ENCODE data around the gene OGN.

DNA sequence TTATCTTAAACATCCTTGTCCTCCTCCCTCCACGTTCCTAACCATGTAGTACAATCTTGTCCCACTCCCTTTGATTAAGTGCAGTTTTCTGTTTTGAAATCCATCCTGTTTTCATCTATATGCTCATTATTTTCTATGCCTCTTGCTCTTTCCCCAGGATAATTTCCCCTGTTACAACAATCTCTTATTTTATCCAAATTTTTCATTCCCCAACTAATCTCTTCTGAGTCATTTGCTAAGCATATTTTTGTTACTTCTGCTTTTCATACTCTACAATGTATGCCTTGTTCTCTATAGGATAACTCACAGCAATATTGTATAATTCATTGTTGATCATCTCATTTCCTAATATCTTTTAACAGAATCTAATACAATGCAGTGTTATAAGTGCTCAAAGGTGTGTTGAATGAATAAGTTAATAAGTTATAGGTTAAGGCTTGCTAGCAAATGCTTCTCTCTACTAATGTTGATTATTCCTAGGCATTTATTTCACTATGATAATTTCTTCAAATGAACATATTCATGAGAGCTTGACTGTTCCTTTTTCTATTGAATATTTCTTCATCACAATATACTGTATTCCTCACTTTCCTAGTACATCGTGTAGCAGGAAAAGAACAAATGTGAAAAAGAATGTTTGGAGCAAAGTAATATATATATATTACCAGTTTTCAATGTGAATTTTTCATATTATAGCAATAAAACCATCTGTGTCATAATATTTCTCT, 18.4 kb upstream of the OGN start:
- TF ChIP-seq, protein P1, sequence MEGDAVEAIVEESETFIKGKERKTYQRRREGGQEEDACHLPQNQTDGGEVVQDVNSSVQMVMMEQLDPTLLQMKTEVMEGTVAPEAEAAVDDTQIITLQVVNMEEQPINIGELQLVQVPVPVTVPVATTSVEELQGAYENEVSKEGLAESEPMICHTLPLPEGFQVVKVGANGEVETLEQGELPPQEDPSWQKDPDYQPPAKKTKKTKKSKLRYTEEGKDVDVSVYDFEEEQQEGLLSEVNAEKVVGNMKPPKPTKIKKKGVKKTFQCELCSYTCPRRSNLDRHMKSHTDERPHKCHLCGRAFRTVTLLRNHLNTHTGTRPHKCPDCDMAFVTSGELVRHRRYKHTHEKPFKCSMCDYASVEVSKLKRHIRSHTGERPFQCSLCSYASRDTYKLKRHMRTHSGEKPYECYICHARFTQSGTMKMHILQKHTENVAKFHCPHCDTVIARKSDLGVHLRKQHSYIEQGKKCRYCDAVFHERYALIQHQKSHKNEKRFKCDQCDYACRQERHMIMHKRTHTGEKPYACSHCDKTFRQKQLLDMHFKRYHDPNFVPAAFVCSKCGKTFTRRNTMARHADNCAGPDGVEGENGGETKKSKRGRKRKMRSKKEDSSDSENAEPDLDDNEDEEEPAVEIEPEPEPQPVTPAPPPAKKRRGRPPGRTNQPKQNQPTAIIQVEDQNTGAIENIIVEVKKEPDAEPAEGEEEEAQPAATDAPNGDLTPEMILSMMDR (conservative IDR thresholded peaks at IDR 0.05; ENCODE audit: low read length) = no peak
- TF ChIP-seq EZH2phosphoT487 (IDR thresholded peaks at IDR 0.05; ENCODE audit: borderline replicate concordance, low read depth, low read length) = no peak
